Measurements from ENCODE around the gene EXOC4.

The EXOC4 gene

DNA sequence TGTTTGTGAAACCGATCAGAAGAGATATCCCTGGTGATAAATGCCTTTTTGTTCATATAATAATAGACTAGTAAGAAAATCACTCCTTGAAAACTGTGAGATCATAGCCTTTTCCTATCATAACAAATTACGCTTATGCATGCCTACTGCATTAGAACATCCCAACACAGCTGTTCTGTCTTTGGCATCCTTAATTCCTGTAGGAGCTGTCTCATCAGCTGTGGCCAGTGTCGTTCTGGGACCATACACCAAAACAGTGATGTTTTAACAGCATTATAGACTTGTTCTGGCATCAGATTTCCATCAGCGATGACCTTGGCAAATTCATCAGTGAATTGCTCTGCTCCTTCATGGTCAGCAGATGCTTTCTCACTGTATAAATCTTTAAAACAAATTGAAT, 450.7 kb downstream of the EXOC4 start:
- H2AFZ ChIP-seq (ENCODE audit: low read length), result no peak overlapping the region
- no peaks in the 10 kb centered on the region for H3K27me3 ChIP-seq (ENCODE audit: insufficient read depth, low read length, poor library complexity, severe bottlenecking)
- H3K4me3 ChIP-seq (ENCODE audit: low read length, poor library complexity, severe bottlenecking), result no peak overlapping the region
- no peaks in the 10 kb centered on the region for H4K20me1 ChIP-seq (ENCODE audit: insufficient read depth, low read length, poor library complexity, severe bottlenecking)
- H3F3A ChIP-seq (ENCODE audit: low read depth), result no peaks in the 10 kb centered on the region
- no peaks in the 10 kb centered on the region for H3K9me2 ChIP-seq (replicated peaks; ENCODE audit: low read depth, low read length)
- H3K4me2 ChIP-seq (ENCODE audit: low read depth, low read length, poor library complexity, severe bottlenecking), result no peak overlapping the region
- H3K79me2 ChIP-seq (ENCODE audit: insufficient read depth, low read length), result no peaks in the 10 kb centered on the region
- H3K4me1 ChIP-seq (ENCODE audit: insufficient read depth, low read length, poor library complexity, severe bottlenecking), result peaks cover 46% of the 10 kb centered on the region
- no peaks in the 10 kb centered on the region for H3K36me3 ChIP-seq (ENCODE audit: insufficient read depth, low read length)
- TF ChIP-seq CTCF (conservative IDR thresholded peaks at IDR 0.05; ENCODE audit: low read length), result no peak
- no peak for TF ChIP-seq EZH2phosphoT487 (IDR thresholded peaks at IDR 0.05; ENCODE audit: borderline replicate concordance)
- H3K9ac ChIP-seq (ENCODE audit: low read depth, low read length, poor library complexity, severe bottlenecking), result no peak overlapping the region
- H3K9me3 ChIP-seq (ENCODE audit: insufficient read depth, low read depth, low read length), result no peaks in the 10 kb centered on the region

DNA sequence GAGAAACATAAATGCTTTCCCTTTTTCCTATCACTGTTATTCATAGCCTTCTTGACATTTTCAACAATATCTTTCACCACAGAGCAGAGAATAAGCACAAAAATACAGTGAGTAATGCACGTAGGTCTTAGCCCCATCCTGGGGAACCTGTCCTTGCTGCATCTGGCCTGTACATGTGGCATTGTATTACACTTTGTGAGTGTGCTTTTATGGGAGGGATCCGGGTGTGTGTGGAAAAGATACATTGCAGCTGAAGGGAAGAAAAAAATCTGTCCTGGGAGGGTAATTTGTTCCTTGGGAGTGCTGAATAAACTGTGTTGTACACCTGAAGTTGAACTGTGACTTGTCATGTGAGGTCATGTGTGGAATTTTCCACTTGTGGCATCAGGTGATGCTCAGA, 451.6 kb downstream of the EXOC4 start:
- H3K36me3 ChIP-seq (ENCODE audit: insufficient read depth, low read length), result no peaks in the 10 kb centered on the region
- H3K79me2 ChIP-seq (ENCODE audit: insufficient read depth, low read length), result no peaks in the 10 kb centered on the region
- H4K20me1 ChIP-seq (ENCODE audit: insufficient read depth, low read length, poor library complexity, severe bottlenecking), result no peaks in the 10 kb centered on the region
- no peak overlapping the region for H3K4me2 ChIP-seq (ENCODE audit: low read depth, low read length, poor library complexity, severe bottlenecking)
- no peaks in the 10 kb centered on the region for H3K27me3 ChIP-seq (ENCODE audit: insufficient read depth, low read length, poor library complexity, severe bottlenecking)
- H3K9me2 ChIP-seq (replicated peaks; ENCODE audit: low read depth, low read length), result no peaks in the 10 kb centered on the region
- no peak overlapping the region for H2AFZ ChIP-seq (ENCODE audit: low read length)
- no peaks in the 10 kb centered on the region for H3F3A ChIP-seq (ENCODE audit: low read depth)
- TF ChIP-seq EZH2phosphoT487 (IDR thresholded peaks at IDR 0.05; ENCODE audit: borderline replicate concordance), result no peak
- no peak for TF ChIP-seq CTCF (conservative IDR thresholded peaks at IDR 0.05; ENCODE audit: low read length)
- no peak overlapping the region for H3K4me3 ChIP-seq (ENCODE audit: low read length, poor library complexity, severe bottlenecking)
- peaks cover 46% of the 10 kb centered on the region for H3K4me1 ChIP-seq (ENCODE audit: insufficient read depth, low read length, poor library complexity, severe bottlenecking)
- H3K9me3 ChIP-seq (ENCODE audit: insufficient read depth, low read depth, low read length), result no peaks in the 10 kb centered on the region
- H3K9ac ChIP-seq (ENCODE audit: low read depth, low read length, poor library complexity, severe bottlenecking), result no peak overlapping the region

- TF ChIP-seq CTCF (conservative IDR thresholded peaks at IDR 0.05; ENCODE audit: low read length), result no peak
- TF ChIP-seq EZH2phosphoT487 (IDR thresholded peaks at IDR 0.05; ENCODE audit: borderline replicate concordance), result no peak
- Histone ChIP-seq H3K27me3 (ENCODE audit: insufficient read depth, low read length, poor library complexity, severe bottlenecking) (no peaks in the 10 kb centered on the region), H3K79me2 (ENCODE audit: insufficient read depth, low read length) (no peaks in the 10 kb centered on the region), H3K9me3 (ENCODE audit: insufficient read depth, low read depth, low read length) (no peaks in the 10 kb centered on the region), H3K9me2 (replicated peaks; ENCODE audit: low read depth, low read length) (no peaks in the 10 kb centered on the region), H3K36me3 (ENCODE audit: insufficient read depth, low read length) (no peaks in the 10 kb centered on the region), H3F3A (ENCODE audit: low read depth) (no peaks in the 10 kb centered on the region), H2AFZ (ENCODE audit: low read length) (no peak overlapping the region), H3K4me2 (ENCODE audit: low read depth, low read length, poor library complexity, severe bottlenecking) (no peak overlapping the region), H3K4me1 (ENCODE audit: insufficient read depth, low read length, poor library complexity, severe bottlenecking) (peaks cover 40% of the 10 kb centered on the region), H3K4me3 (ENCODE audit: low read length, poor library complexity, severe bottlenecking) (no peak overlapping the region), H4K20me1 (ENCODE audit: insufficient read depth, low read length, poor library complexity, severe bottlenecking) (no peaks in the 10 kb centered on the region), H3K9ac (ENCODE audit: low read depth, low read length, poor library complexity, severe bottlenecking) (no peak overlapping the region)
Measured at GRCh38 chr7:133705596-133705995, 452.7 kb downstream of the EXOC4 start.
